HCT116 (cell line): ENCODE measurements around the gene SPATA31D3. TPM values are rescaled to one million over a fixed set of nuclear protein-coding genes. Genes with fewer than 3 reads are reported as not detected.

Source experiments
- ATAC-seq: fragments of 200-7000 bp; cut with Tn5 transposase; 2 replicates; pipeline ENCODE4 v1.9.1; 2020; ENCODE audit warnings: mild to moderate bottlenecking, moderate library complexity
- BruUV-seq: library from RNA; stranded (reverse); fragments of 400-500 nt; replicated peaks from 2 replicates; lab custom pipeline; 2021; lab: Mats Ljungman, UMichigan
- CTCF ChIA-PET: fragments of 300-600 bp; sonication (Branson Sonifier 250); formaldehyde crosslinking; loops from one replicate; lab custom pipeline; 2021; ENCODE audit warnings: antibody characterized with exemption; lab: Charles Lee
- POLR2A ChIA-PET: fragments of 300-600, 350-600 bp; sonication (Branson Sonifier 250); formaldehyde crosslinking; loops from one replicate; lab custom pipeline; 2021; ENCODE audit warnings: antibody characterized with exemption; lab: Charles Lee
- RAD21 ChIA-PET, 2 experiments: fragments of 300-600 bp; sonication (Branson Sonifier 250); formaldehyde crosslinking; loops; one replicate each; lab custom pipeline; 2023; ENCODE audit warnings: low total read pairs in 2 of 2; ENCODE audit not compliant: uncharacterized antibody in 2 of 2, unreplicated experiment in 2 of 2, low non-redundant PET in 1 of 2; lab: Charles Lee
- DNase-seq: peaks from one replicate; pipeline ENCODE4 v3.0.0-alpha.2; 2010; ENCODE audit warnings: low read depth, low spot score
- H2AFZ ChIP-seq: fragments of 200-600 bp; shearing (Covaris generic), sonication (generic); 2 replicates; pipeline ENCODE4 v1.6.1; 2017; ENCODE audit warnings: low read depth, mixed run types, mixed read lengths, antibody characterized with exemption, low read length; ENCODE audit not compliant: poor library complexity, severe bottlenecking
- H3K27ac ChIP-seq: 2 replicates; pipeline ENCODE4 v1.5.1; 2012; ENCODE audit warnings: low read depth, low read length
- H3K27me3 ChIP-seq: fragments of 200-600 bp; sonication (generic); 2 replicates; pipeline ENCODE4 v1.6.1; 2016; ENCODE audit warnings: mixed run types, low read length, mixed read lengths; ENCODE audit not compliant: insufficient read depth
- H3K36me3 ChIP-seq, 2 experiments: fragments of 200-500 bp in 1 of 2; fragments of 200-600 bp in 1 of 2; sonication (Bioruptor generic) in 1 of 2; sonication (generic) in 1 of 2; 2 replicates each; pipeline versions ENCODE4 v1.5.1 to v1.6.1; 2014 to 2016; ENCODE audit warnings: low read length in 2 of 2, inconsistent platforms in 1 of 2, mixed read lengths in 1 of 2, mixed run types in 1 of 2; ENCODE audit not compliant: insufficient read depth in 2 of 2, control insufficient read depth in 1 of 2
- H3K4me1 ChIP-seq, 2 experiments: fragments of 200-600 bp in 1 of 2; sonication (generic) in 1 of 2; 2 replicates each; pipeline versions ENCODE4 v1.5.1 to v1.6.1; 2012 to 2017; ENCODE audit warnings: low read length in 2 of 2, inconsistent platforms in 1 of 2, mild to moderate bottlenecking in 1 of 2, mixed read lengths in 1 of 2, mixed run types in 1 of 2, moderate library complexity in 1 of 2; ENCODE audit not compliant: insufficient read depth in 2 of 2, control insufficient read depth in 1 of 2
- H3K4me2 ChIP-seq: fragments of 200-600 bp; sonication (generic); 2 replicates; pipeline ENCODE4 v1.6.1; 2017; ENCODE audit warnings: mixed run types, low read length, mixed read lengths
- H3K4me3 ChIP-seq, 2 experiments: fragments of 200-600 bp in 1 of 2; sonication (generic) in 1 of 2; replicated peaks in 1 of 2; 2 replicates each; pipeline ENCODE4 v1.5.1; 2011 to 2016; ENCODE audit warnings: low read length in 2 of 2, control low read depth in 1 of 2, low read depth in 1 of 2, mild to moderate bottlenecking in 1 of 2, mixed read lengths in 1 of 2, mixed run types in 1 of 2
- H3K79me2 ChIP-seq: fragments of 200-600 bp; sonication (generic); 2 replicates; pipeline ENCODE4 v1.6.1; 2017; ENCODE audit warnings: mild to moderate bottlenecking, mixed run types, low read length, moderate library complexity, mixed read lengths; ENCODE audit not compliant: insufficient read depth
- H3K9ac ChIP-seq: fragments of 200-600 bp; sonication (generic); 2 replicates; pipeline ENCODE4 v1.6.1; 2016; ENCODE audit warnings: low read length, mixed read lengths
- H3K9me2 ChIP-seq: fragments of 200-600 bp; sonication (generic), shearing (Covaris generic); 2 replicates; pipeline ENCODE4 v1.6.1; 2017; ENCODE audit warnings: mixed run types, mild to moderate bottlenecking, moderate library complexity; ENCODE audit not compliant: insufficient read depth
- H3K9me3 ChIP-seq, 2 experiments: fragments of 200-500 bp in 1 of 2; fragments of 200-600 bp in 1 of 2; sonication (Bioruptor generic) in 1 of 2; sonication (generic) in 1 of 2; 2 replicates each; pipeline ENCODE4 v1.6.1; 2014 to 2017; ENCODE audit warnings: low read length in 2 of 2, mixed read lengths in 2 of 2, inconsistent platforms in 1 of 2, low read depth in 1 of 2, mild to moderate bottlenecking in 1 of 2, mixed run types in 1 of 2, moderate library complexity in 1 of 2; ENCODE audit not compliant: control insufficient read depth in 1 of 2, insufficient read depth in 1 of 2
- H4K20me1 ChIP-seq: fragments of 200-600 bp; sonication (generic), shearing (Covaris generic); 2 replicates; pipeline ENCODE4 v1.6.1; 2017; ENCODE audit warnings: mixed run types, mild to moderate bottlenecking, moderate library complexity; ENCODE audit not compliant: insufficient read depth
- CTCF ChIP-seq, 3 experiments: fragments of 200-600 bp in 1 of 3; sonication (generic) in 1 of 3; IDR thresholded peaks in 2 of 3; conservative IDR thresholded peaks in 1 of 3; 2 replicates each; pipeline ENCODE4 v1.5.1; 2012 to 2017; ENCODE audit warnings: low read depth in 2 of 3, low read length in 2 of 3, antibody characterized with exemption in 1 of 3, borderline replicate concordance in 1 of 3, control low read depth in 1 of 3, mild to moderate bottlenecking in 1 of 3, mixed read lengths in 1 of 3, mixed run types in 1 of 3, moderate library complexity in 1 of 3; ENCODE audit not compliant: insufficient read depth in 1 of 3
- EZH2 ChIP-seq: fragments of 200-600 bp; sonication (generic); IDR thresholded peaks from 2 replicates; pipeline ENCODE4 v1.6.1; 2017; ENCODE audit warnings: antibody characterized with exemption, mixed run types
- EZH2phosphoT487 ChIP-seq: fragments of 200-600 bp; IDR thresholded peaks from 2 replicates; pipeline ENCODE4 v1.6.1; 2018; ENCODE audit warnings: antibody characterized with exemption, borderline replicate concordance
- POLR2A ChIP-seq: IDR thresholded peaks from 2 replicates; pipeline ENCODE4 v1.7.0; 2011; ENCODE audit warnings: borderline replicate concordance; ENCODE audit not compliant: insufficient read depth, insufficient read length; ENCODE audit errors: extremely low read depth
- RAD21 ChIP-seq: IDR thresholded peaks from 2 replicates; pipeline ENCODE4 v1.6.1; 2012; ENCODE audit warnings: low read depth, mild to moderate bottlenecking
- ZFX ChIP-seq: fragments of 450-650 bp; IDR thresholded peaks from 2 replicates; pipeline ENCODE4 v1.6.1; 2017
- intact Hi-C: fragments of 100-400 bp; cut with micrococcal nuclease; formaldehyde crosslinking; loops from 2 replicates; pipeline ENCODE4 v1.10.0; 2022
- total RNA-seq: library from RNA; stranded (reverse); gene quantifications from one replicate; pipeline ENCODE4 v1.2.1, GENCODE V29; 2021; ENCODE audit not compliant: unreplicated experiment
- TF ChIP-seq, protein P1 (sequence below): IDR thresholded peaks from 2 replicates; pipeline ENCODE4 v1.6.1; 2012
- TF ChIP-seq, protein P2 (sequence below): IDR thresholded peaks from 2 replicates; pipeline ENCODE4 v1.6.1; 2011; ENCODE audit warnings: mild to moderate bottlenecking, low read length, moderate library complexity; ENCODE audit not compliant: insufficient replicate concordance; ENCODE audit errors: extremely low read depth

The SPATA31D3 gene
- total RNA-seq, 1 experiment from 2014 or later, result not detected

DNA sequence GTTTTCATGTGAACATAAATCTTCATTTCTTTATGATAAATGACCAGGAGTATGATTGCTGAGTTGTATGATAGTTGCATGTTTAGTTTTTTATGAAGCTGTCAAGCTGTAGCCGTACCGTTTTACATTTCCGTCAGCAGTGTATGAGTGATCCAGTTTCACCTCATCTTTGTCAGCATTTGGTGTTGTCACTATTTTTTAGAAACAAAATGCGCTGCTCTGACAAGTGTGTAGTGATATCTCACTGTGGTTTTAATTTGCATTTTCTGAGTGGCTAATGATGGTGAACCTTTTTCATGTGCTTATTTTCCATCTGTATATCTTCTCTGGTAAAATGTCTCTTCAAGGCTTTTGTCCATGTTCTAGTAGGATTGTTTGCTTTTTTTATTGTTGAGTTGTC lies 38.6 kb downstream of the SPATA31D3 start:
- no peaks in the 10 kb centered on the region for H3K36me3 ChIP-seq
- no peaks in the 10 kb centered on the region for H3K79me2 ChIP-seq
- DNase-seq, result no peak
- no peak overlapping the region for H3K9ac ChIP-seq
- H3K27me3 ChIP-seq, result no peaks in the 10 kb centered on the region
- ChIA-PET POLR2A (no interaction called here), CTCF (no interaction called here), RAD21 (no interaction called here)
- H3K27ac ChIP-seq, result no peak overlapping the region
- no peaks in the 10 kb centered on the region for H3K4me1 ChIP-seq
- H3K4me2 ChIP-seq, result no peak overlapping the region
- H3K9me3 ChIP-seq, result no peaks in the 10 kb centered on the region
- TF ChIP-seq RAD21, result no peak
- TF ChIP-seq EZH2phosphoT487, result no peak
- TF ChIP-seq, protein P1, sequence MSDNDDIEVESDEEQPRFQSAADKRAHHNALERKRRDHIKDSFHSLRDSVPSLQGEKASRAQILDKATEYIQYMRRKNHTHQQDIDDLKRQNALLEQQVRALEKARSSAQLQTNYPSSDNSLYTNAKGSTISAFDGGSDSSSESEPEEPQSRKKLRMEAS, result no peak
- TF ChIP-seq CTCF (IDR thresholded peaks at IDR 0.05 in 2 of 3, conservative IDR thresholded peaks at IDR 0.05 in 1 of 3; ENCODE audit: borderline replicate concordance in 1 of 3, insufficient read depth in 1 of 3, low read depth in 2 of 3, low read length in 2 of 3), result no peak
- TF ChIP-seq, protein P2, sequence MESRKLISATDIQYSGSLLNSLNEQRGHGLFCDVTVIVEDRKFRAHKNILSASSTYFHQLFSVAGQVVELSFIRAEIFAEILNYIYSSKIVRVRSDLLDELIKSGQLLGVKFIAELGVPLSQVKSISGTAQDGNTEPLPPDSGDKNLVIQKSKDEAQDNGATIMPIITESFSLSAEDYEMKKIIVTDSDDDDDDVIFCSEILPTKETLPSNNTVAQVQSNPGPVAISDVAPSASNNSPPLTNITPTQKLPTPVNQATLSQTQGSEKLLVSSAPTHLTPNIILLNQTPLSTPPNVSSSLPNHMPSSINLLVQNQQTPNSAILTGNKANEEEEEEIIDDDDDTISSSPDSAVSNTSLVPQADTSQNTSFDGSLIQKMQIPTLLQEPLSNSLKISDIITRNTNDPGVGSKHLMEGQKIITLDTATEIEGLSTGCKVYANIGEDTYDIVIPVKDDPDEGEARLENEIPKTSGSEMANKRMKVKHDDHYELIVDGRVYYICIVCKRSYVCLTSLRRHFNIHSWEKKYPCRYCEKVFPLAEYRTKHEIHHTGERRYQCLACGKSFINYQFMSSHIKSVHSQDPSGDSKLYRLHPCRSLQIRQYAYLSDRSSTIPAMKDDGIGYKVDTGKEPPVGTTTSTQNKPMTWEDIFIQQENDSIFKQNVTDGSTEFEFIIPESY, result no peak
- no peak for TF ChIP-seq POLR2A
- TF ChIP-seq EZH2, result no peak
- TF ChIP-seq ZFX, result no peak
- H3K9me2 ChIP-seq, result no peaks in the 10 kb centered on the region
- no peak overlapping the region for H2AFZ ChIP-seq
- BruUV-seq, result no TSS peak
- no peak for ATAC-seq
- H3K4me3 ChIP-seq, result no peak overlapping the region
- no peaks in the 10 kb centered on the region for H4K20me1 ChIP-seq
- intact Hi-C loops, result no loop called here
